Activated CD4-positive, alpha-beta T cell treated with anti-CD3 and anti-CD28 coated beads, Interleukin-2, Interleukin-4, amounts not matched to agents 100 ng/mL and 50 ng/mL, durations not matched to agents 16 hours and 8 hours (primary cell): ENCODE results near the gene TRAM2.

Experiments used
- DNase-seq: peaks from one replicate; pipeline ENCODE4 v3.0.0-alpha.2; 2020; ENCODE audit warnings: low spot score

Gene TRAM2

GRCh38 chr6:52546678-52547077 lies 30.2 kb downstream of the TRAM2 start:
- no peak for DNase-seq

- no peak for DNase-seq
Observed at GRCh38 chr6:52546192-52546591, 30.7 kb downstream of the TRAM2 start.

- DNase-seq: no peak
Observed at GRCh38 chr6:52545406-52546119, 31.3 kb downstream of the TRAM2 start.

GRCh38 chr6:52544602-52545405 lies 32.1 kb downstream of the TRAM2 start:
- no peak for DNase-seq

GRCh38 chr6:52543729-52544601 lies 32.9 kb downstream of the TRAM2 start:
- no peak for DNase-seq

- DNase-seq: no peak
Observed at GRCh38 chr6:52543262-52543661, 33.6 kb downstream of the TRAM2 start.

GRCh38 chr6:52541135-52541534 lies 35.7 kb downstream of the TRAM2 start:
- no peak for DNase-seq

GRCh38 chr6:52540286-52540902 lies 36.5 kb downstream of the TRAM2 start:
- DNase-seq: no peak

- no peak for DNase-seq
Observed at GRCh38 chr6:52539607-52540006, 37.3 kb downstream of the TRAM2 start.

- DNase-seq: no peak
Observed at GRCh38 chr6:52538901-52539354, 37.9 kb downstream of the TRAM2 start.

GRCh38 chr6:52538252-52538900 lies 38.5 kb downstream of the TRAM2 start:
- DNase-seq: no peak

GRCh38 chr6:52537001-52537753 lies 39.7 kb downstream of the TRAM2 start:
- peak; percentile 63 for DNase-seq

GRCh38 chr6:52536424-52536916 lies 40.4 kb downstream of the TRAM2 start:
- peak; percentile 30 for DNase-seq

GRCh38 chr6:52535711-52536423 lies 41.0 kb downstream of the TRAM2 start:
- DNase-seq: no peak

- peak; percentile 73 for DNase-seq
Observed at GRCh38 chr6:52534966-52535390, 41.9 kb downstream of the TRAM2 start.

GRCh38 chr6:52534363-52534762 lies 42.5 kb downstream of the TRAM2 start:
- DNase-seq: no peak

GRCh38 chr6:52533491-52533890 lies 43.4 kb downstream of the TRAM2 start:
- no peak for DNase-seq

GRCh38 chr6:52532457-52532856 lies 44.4 kb downstream of the TRAM2 start:
- no peak for DNase-seq

GRCh38 chr6:52531834-52532233 lies 45.0 kb downstream of the TRAM2 start:
- DNase-seq: no peak

GRCh38 chr6:52531396-52531795 lies 45.5 kb downstream of the TRAM2 start:
- no peak for DNase-seq
